GM12801 (cell line): Measurements from ENCODE around the gene PRM3.

Source experiments
- TF ChIP-seq, protein P1 (sequence below): IDR thresholded peaks from one replicate; pipeline ENCODE4 v1.5.1; 2011; ENCODE audit warnings: control low read depth; ENCODE audit not compliant: insufficient read length; ENCODE audit errors: extremely low read depth

The PRM3 gene

DNA sequence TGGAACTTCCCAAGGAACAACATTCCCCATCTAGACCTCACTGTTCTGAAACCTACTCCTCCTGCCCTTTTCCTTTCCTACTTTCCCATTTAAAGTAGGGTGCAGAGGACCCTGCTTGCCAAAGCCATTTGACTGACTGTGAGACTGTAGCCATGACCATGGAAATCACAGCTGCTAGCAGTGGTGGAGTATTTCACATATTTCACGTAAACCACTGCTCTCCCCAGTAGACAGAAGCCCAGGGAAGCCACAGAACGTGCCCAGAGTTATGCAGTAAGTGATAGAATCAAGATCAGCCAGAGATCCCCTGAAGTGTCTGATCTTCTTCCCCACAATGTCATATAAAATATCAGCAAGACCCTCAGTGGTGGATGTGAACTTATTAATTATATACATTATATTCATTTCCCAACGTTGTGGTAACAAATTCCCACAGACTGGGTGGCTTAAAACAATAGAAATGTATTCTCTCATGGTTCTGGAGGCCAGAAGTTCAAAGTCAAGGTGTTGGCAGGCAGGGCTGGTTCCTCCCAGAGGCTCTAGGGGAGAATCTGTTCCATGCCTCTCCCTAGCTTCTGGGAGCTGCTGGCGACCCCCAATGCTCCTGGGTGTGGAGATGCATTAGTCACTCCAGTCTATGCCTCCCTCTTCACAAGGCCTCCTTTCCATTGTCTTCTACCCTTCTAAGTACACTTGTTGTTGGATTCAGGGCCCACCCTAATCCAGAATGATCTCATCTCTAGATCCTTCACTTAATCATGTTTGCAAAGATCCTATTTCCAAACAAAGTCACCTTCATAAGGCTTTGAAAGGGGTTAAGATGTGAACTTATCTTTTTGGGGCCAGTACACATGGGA is 28.4 kb upstream of the PRM3 start:
- TF ChIP-seq, protein P1, sequence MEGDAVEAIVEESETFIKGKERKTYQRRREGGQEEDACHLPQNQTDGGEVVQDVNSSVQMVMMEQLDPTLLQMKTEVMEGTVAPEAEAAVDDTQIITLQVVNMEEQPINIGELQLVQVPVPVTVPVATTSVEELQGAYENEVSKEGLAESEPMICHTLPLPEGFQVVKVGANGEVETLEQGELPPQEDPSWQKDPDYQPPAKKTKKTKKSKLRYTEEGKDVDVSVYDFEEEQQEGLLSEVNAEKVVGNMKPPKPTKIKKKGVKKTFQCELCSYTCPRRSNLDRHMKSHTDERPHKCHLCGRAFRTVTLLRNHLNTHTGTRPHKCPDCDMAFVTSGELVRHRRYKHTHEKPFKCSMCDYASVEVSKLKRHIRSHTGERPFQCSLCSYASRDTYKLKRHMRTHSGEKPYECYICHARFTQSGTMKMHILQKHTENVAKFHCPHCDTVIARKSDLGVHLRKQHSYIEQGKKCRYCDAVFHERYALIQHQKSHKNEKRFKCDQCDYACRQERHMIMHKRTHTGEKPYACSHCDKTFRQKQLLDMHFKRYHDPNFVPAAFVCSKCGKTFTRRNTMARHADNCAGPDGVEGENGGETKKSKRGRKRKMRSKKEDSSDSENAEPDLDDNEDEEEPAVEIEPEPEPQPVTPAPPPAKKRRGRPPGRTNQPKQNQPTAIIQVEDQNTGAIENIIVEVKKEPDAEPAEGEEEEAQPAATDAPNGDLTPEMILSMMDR = no peak

DNA sequence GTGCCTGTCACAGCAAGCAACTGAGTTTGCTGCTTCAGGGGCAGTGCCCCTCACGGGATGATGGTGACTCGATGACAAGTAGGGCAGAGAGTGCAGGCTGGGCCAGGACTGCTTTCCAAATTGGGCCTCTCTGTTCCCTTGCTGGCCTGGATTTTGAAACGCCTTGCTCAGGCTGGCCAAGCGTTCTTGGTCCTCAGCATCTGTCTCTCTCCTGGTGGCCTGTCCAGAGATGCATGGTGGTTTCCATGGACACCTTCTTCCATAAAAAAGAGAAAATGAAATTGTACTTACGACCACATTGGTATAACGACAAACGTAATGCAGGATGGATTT is 27.1 kb upstream of the PRM3 start:
- TF ChIP-seq, protein P1 = no peak

- TF ChIP-seq, protein P1 = no peak
Observed at GRCh38 chr16:11299865-11300559, 26.6 kb upstream of the PRM3 start.

DNA sequence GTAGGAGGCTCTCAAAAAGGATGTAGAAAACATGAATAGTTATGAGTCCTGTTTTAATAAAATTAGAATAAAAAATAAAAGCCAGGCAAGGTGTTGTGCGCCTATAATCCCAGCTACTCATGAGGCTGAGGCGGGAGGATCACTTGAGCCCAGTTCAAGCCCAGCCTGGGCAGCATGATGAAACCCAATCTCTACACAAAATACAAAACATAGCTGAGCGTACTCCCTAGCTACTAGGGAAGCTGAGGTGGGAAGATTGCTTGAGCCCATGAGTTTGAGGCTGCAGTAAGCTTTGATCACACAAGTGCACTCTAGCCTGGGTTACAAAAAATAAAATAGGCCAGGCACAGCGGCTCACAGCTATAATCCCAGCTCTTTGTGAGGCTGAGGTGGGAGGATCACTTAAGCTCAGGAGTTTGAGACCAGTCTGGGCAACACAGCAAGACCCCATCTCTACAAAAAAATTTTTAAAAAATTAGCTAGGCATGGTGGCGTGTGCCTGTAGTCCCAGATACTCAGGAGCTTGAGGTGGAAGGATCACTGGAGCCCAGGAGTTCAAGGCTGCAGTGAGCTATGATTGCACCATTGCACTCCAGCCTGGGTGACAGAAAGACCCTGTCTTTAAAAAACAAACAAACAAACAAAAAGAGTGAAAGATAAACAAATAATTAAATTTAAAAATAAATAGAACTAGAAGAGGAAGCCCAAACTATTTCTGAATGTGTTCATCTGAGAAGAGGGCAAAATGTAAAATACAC is 24.9 kb upstream of the PRM3 start:
- TF ChIP-seq, protein P1 = no peak

DNA sequence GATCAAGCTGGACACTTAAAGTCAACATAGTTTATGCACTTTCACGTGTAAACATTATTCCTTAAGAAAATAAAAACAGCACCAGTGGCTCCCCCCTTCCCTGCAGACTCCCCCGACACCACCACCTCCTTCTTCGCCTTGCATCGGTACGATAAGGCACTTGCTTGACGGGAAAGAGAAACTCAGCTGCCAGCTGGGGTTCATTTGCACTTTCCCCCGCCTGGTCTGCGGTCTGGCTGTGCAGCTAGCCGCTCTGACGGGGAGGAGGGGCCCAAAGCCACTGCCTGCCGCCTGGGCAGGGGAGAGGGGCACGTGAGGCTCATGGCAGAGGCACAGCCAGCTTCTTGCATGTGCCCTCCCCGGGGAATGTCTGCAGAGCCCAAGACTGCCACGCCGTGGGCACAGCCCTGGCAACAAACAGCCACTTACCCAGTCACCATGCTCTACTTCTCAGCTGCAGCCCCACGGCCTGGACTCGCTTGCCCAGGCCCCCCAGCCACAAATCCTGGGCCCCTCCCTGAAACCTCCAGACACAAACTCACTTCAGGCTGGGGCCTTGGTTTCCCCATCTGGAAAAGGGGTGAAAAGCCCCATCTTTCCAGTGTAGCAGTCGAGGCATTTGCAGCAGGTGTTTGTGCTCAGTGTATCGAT is 24.2 kb upstream of the PRM3 start:
- TF ChIP-seq, protein P1 = no peak

GRCh38 chr16:11296706-11297491 is 23.5 kb upstream of the PRM3 start:
- TF ChIP-seq, protein P1 = no peak
